Breast epithelium (tissue), 3 donors: ENCODE results near the gene TLR7.

Experiments
- POLR2A ChIP-seq: fragments of 450-650 bp; IDR thresholded peaks from one replicate; pipeline ENCODE4 v1.6.1; 2016; ENCODE audit warnings: antibody characterized with exemption, mild to moderate bottlenecking, moderate library complexity
- POLR2AphosphoS5 ChIP-seq, 3 donors: sonication (generic); formaldehyde crosslinking; IDR thresholded peaks; one replicate each; pipeline ENCODE4 v1.6.1; 2017; ENCODE audit warnings: antibody characterized with exemption in 3 of 3
- TF ChIP-seq, protein P1 (sequence below), 3 donors: fragments of 450-650 bp; IDR thresholded peaks; one replicate each; pipeline ENCODE4 v1.5.1; 2016 to 2017; ENCODE audit warnings: antibody characterized with exemption in 3 of 3, mild to moderate bottlenecking in 3 of 3, moderate library complexity in 3 of 3

GRCh38 chrX:12919620-12920019, 52.7 kb downstream of the TLR7 start:
- TF ChIP-seq, protein P1, sequence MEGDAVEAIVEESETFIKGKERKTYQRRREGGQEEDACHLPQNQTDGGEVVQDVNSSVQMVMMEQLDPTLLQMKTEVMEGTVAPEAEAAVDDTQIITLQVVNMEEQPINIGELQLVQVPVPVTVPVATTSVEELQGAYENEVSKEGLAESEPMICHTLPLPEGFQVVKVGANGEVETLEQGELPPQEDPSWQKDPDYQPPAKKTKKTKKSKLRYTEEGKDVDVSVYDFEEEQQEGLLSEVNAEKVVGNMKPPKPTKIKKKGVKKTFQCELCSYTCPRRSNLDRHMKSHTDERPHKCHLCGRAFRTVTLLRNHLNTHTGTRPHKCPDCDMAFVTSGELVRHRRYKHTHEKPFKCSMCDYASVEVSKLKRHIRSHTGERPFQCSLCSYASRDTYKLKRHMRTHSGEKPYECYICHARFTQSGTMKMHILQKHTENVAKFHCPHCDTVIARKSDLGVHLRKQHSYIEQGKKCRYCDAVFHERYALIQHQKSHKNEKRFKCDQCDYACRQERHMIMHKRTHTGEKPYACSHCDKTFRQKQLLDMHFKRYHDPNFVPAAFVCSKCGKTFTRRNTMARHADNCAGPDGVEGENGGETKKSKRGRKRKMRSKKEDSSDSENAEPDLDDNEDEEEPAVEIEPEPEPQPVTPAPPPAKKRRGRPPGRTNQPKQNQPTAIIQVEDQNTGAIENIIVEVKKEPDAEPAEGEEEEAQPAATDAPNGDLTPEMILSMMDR (IDR thresholded peaks at IDR 0.05), result no peak
- no peak for TF ChIP-seq POLR2AphosphoS5 (IDR thresholded peaks at IDR 0.05)
- no peak for TF ChIP-seq POLR2A
